ENCODE data around the gene HSPA1L.

The HSPA1L gene

GRCh38 chr6:31763619-31763940 is 51.5 kb downstream of the HSPA1L start:
- Histone ChIP-seq H3K4me3 (ENCODE audit: low read depth, low read length) (no peak overlapping the region), H3K27me3 (ENCODE audit: insufficient read depth, low read depth, severe bottlenecking) (no peaks in the 10 kb centered on the region)

GRCh38 chr6:31762878-31763618 is 52.0 kb downstream of the HSPA1L start:
- H3K9me3 ChIP-seq (ENCODE audit: severe bottlenecking): peaks cover 7% of the 10 kb centered on the region
- H3K27ac ChIP-seq: peak overlapping the region; percentile 8; the same call in 1 of the 2 replicates
- H3K36me3 ChIP-seq: no peaks in the 10 kb centered on the region
- H3K27me3 ChIP-seq (ENCODE audit: insufficient read depth, low read depth, severe bottlenecking): no peaks in the 10 kb centered on the region
- DNase-seq: no peak
- no peak overlapping the region for H3K4me3 ChIP-seq (ENCODE audit: low read depth, low read length)
- no peak for TF ChIP-seq CTCF (IDR thresholded peaks at IDR 0.05; ENCODE audit: low read depth, low read length)

More at GRCh38 chr6:31763619-31763940, 51.5 kb downstream of the HSPA1L start:
- no peaks in the 10 kb centered on the region for H3K36me3 ChIP-seq
- TF ChIP-seq CTCF (IDR thresholded peaks at IDR 0.05; ENCODE audit: low read depth, low read length): no peak; the same call in 1 of the 2 replicates
- H3K27ac ChIP-seq: no peak overlapping the region
- H3K9me3 ChIP-seq (ENCODE audit: severe bottlenecking): peaks cover 5% of the 10 kb centered on the region
- DNase-seq: peak; percentile 83

- Histone ChIP-seq H3K27me3 (ENCODE audit: insufficient read depth, low read depth, severe bottlenecking) (no peaks in the 10 kb centered on the region), H3K27ac (peak within 1 kb of the TSS; percentile 8; the same call in 1 of the 2 replicates), H3K36me3 (no peaks in the 10 kb centered on the region), H3K9me3 (ENCODE audit: severe bottlenecking) (peaks cover 7% of the 10 kb centered on the region), H3K4me3 (ENCODE audit: low read depth, low read length) (no peak within 1 kb of the TSS)
- no peak for DNase-seq
- TF ChIP-seq CTCF (IDR thresholded peaks at IDR 0.05; ENCODE audit: low read depth, low read length): no peak
Measured at GRCh38 chr6:31762356-31762755, 52.7 kb downstream of the HSPA1L start, which contains the start of gene SAPCD1. TSS of gene SAPCD1 (plus strand) at chr6:31762656. CDS start at chr6:31763055, 399 bp downstream.

- Histone ChIP-seq H3K4me3 (ENCODE audit: low read depth, low read length) (no peak overlapping the region), H3K27ac (no peak overlapping the region), H3K27me3 (ENCODE audit: insufficient read depth, low read depth, severe bottlenecking) (no peaks in the 10 kb centered on the region), H3K9me3 (ENCODE audit: severe bottlenecking) (peaks cover 7% of the 10 kb centered on the region), H3K36me3 (no peaks in the 10 kb centered on the region)
- TF ChIP-seq CTCF (IDR thresholded peaks at IDR 0.05; ENCODE audit: low read depth, low read length): no peak
- DNase-seq: no peak
Measured at GRCh38 chr6:31761343-31761742, 53.7 kb downstream of the HSPA1L start.

- DNase-seq: no peak
- Histone ChIP-seq H3K27me3 (ENCODE audit: insufficient read depth, low read depth, severe bottlenecking) (no peaks in the 10 kb centered on the region), H3K27ac (no peak overlapping the region), H3K9me3 (ENCODE audit: severe bottlenecking) (peaks cover 7% of the 10 kb centered on the region), H3K36me3 (no peaks in the 10 kb centered on the region), H3K4me3 (ENCODE audit: low read depth, low read length) (no peak overlapping the region)
- peak; percentile 31; the same call in 1 of the 2 replicates for TF ChIP-seq CTCF (IDR thresholded peaks at IDR 0.05; ENCODE audit: low read depth, low read length)
Measured at GRCh38 chr6:31760790-31761189, 54.3 kb downstream of the HSPA1L start.
